HUES48 (cell line): ENCODE results near the gene IL6R.

Experiments
- H3K27ac ChIP-seq: one replicate; pipeline ENCODE4 v1.7.0; 2013; ENCODE audit warnings: low read depth, low read length, inconsistent platforms
- H3K27me3 ChIP-seq: 2 replicates; pipeline ENCODE4 v1.6.1; 2013; ENCODE audit warnings: mild to moderate bottlenecking, low read length; ENCODE audit not compliant: control insufficient read depth, insufficient read depth
- H3K36me3 ChIP-seq: 2 replicates; pipeline ENCODE4 v1.6.1; 2013; ENCODE audit warnings: low read length; ENCODE audit not compliant: control insufficient read depth, insufficient read depth
- H3K4me1 ChIP-seq: 2 replicates; pipeline ENCODE4 v1.6.1; 2013; ENCODE audit warnings: mild to moderate bottlenecking, low read length; ENCODE audit not compliant: control insufficient read depth, insufficient read depth
- H3K4me3 ChIP-seq: 2 replicates; pipeline ENCODE4 v1.5.1; 2013; ENCODE audit warnings: mild to moderate bottlenecking, low read depth, low read length
- H3K9ac ChIP-seq: 2 replicates; pipeline ENCODE4 v1.6.1; 2013; ENCODE audit warnings: mild to moderate bottlenecking, low read depth, low read length, moderate library complexity
- H3K9me3 ChIP-seq: 2 replicates; pipeline ENCODE4 v1.6.1; 2013; ENCODE audit warnings: low read length; ENCODE audit not compliant: control insufficient read depth, insufficient read depth

IL6R gene

DNA sequence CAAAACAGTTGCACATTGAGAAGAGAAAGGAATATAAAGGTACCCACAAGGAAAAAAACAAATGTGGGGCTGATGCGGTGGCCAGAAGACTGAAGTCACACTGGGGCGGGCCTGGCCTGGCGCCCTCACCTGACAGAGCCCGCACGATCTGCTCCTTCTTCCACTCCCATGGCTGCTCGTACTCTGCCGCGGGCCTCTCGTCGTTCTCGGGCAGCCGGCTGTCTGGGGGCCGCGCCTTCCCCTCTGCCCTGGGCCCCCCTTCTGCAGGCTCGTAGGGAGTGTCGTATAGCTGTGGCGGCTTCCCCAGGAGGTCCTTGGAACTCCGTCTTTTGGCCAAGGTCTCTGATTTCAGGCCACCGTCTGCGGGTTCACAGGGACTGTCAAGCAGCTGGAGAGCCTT lies 83.8 kb downstream of the IL6R start:
- no peaks in the 10 kb centered on the region for H3K27me3 ChIP-seq
- H3K4me3 ChIP-seq, result no peak overlapping the region
- H3K36me3 ChIP-seq, result no peaks in the 10 kb centered on the region
- H3K9ac ChIP-seq, result no peak overlapping the region
- H3K4me1 ChIP-seq, result no peaks in the 10 kb centered on the region
- no peak overlapping the region for H3K27ac ChIP-seq
- no peaks in the 10 kb centered on the region for H3K9me3 ChIP-seq

DNA sequence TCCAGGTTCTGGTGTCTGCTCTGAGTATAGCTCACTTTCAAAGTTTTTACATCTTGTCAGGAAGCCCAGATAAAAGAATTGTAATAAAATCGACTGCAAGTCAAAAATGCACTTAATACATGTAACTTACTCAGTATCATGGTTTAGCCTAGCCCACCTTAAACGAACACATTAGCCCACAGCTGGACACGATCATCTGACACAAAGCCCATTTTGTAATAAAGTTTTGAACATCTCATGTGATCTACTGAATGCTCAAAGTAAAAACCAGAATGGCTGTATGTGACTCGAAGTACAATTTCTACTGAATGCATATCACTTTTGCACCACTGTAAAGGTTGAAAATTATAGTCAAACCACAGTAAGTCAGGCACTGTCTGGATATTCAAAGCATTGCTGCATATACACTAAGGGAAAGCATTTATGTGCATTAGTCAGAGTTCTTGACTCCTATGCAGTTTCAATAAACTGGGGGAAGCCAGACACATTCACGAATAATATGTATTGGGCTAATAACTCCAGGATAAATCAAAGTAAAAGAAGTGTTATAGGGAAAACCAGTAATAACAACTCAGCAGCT lies 84.6 kb downstream of the IL6R start:
- Histone ChIP-seq H3K9ac (no peak overlapping the region), H3K4me1 (no peaks in the 10 kb centered on the region), H3K9me3 (no peaks in the 10 kb centered on the region), H3K27me3 (no peaks in the 10 kb centered on the region), H3K36me3 (no peaks in the 10 kb centered on the region), H3K4me3 (no peak overlapping the region), H3K27ac (no peak overlapping the region)

DNA sequence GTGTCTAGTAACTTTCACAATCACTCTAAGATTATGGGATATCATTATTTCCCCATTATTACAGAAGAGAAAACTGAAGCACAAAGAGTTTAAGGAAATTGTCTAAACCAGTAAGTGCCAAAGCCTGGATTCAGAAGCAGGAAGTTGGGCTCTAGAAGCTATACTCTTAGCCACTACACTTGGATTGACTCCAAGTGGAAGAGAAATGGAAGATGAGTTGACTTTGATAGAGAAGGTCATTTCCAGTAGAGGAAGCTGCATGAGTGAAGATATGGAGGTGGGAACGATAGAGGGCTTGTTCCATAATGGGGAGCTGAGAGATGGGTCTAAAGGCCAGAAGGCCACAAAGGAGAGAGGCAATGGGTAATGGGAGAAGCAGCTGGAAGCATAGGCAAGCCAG lies 85.2 kb downstream of the IL6R start:
- H3K9me3 ChIP-seq, result no peaks in the 10 kb centered on the region
- H3K4me1 ChIP-seq, result no peaks in the 10 kb centered on the region
- H3K27ac ChIP-seq, result no peak overlapping the region
- no peak overlapping the region for H3K4me3 ChIP-seq
- H3K27me3 ChIP-seq, result no peaks in the 10 kb centered on the region
- H3K9ac ChIP-seq, result no peak overlapping the region
- no peaks in the 10 kb centered on the region for H3K36me3 ChIP-seq

DNA sequence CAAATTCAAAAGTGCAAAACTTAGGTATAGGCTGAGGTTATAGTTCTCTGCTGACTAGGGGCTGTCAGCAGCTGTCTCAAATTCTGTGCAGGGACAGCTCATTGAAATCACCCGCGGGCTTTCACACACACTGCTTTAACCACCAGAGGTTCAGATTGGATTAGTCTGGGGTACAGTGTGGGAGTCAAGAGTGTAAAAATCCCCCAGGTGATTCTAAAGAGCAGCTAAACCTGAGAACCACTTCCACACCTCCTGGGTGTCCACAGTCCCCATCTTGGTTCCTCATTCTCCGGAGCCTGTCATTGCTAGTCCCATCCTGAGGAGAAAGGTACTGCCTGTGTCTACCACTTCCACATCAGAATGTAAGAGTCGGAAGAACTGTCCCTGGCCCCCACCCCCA lies 87.0 kb downstream of the IL6R start:
- no peak overlapping the region for H3K27ac ChIP-seq

DNA sequence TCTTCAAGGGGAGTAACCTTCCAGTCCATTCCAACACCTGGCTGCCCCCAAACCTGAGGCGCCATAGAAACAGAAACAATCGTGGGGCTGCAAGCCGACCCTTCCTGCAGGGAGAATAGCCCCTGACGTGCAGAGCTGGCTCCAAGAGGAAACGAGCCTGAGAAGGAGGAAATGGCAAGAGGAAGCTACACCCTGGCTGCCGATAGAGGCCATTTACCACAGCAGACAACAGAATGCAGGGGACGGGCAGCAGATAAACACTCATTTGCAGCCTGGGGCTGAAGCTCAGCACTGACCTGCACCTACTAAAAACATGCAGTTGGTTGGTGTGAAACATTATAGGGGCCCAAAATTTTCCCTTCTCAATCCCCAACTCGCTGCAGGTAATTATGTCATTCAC lies 88.1 kb downstream of the IL6R start:
- Histone ChIP-seq H3K27me3 (no peaks in the 10 kb centered on the region), H3K36me3 (no peaks in the 10 kb centered on the region), H3K9me3 (no peaks in the 10 kb centered on the region), H3K9ac (no peak overlapping the region), H3K27ac (no peak overlapping the region), H3K4me1 (no peaks in the 10 kb centered on the region), H3K4me3 (no peak overlapping the region)

More for the DNA sequence above, 87.0 kb downstream of the IL6R start:
- H3K27me3 ChIP-seq, result no peaks in the 10 kb centered on the region
- H3K36me3 ChIP-seq, result no peaks in the 10 kb centered on the region
- H3K9ac ChIP-seq, result no peak overlapping the region
- no peaks in the 10 kb centered on the region for H3K4me1 ChIP-seq
- no peak overlapping the region for H3K4me3 ChIP-seq
- H3K9me3 ChIP-seq, result no peaks in the 10 kb centered on the region

DNA sequence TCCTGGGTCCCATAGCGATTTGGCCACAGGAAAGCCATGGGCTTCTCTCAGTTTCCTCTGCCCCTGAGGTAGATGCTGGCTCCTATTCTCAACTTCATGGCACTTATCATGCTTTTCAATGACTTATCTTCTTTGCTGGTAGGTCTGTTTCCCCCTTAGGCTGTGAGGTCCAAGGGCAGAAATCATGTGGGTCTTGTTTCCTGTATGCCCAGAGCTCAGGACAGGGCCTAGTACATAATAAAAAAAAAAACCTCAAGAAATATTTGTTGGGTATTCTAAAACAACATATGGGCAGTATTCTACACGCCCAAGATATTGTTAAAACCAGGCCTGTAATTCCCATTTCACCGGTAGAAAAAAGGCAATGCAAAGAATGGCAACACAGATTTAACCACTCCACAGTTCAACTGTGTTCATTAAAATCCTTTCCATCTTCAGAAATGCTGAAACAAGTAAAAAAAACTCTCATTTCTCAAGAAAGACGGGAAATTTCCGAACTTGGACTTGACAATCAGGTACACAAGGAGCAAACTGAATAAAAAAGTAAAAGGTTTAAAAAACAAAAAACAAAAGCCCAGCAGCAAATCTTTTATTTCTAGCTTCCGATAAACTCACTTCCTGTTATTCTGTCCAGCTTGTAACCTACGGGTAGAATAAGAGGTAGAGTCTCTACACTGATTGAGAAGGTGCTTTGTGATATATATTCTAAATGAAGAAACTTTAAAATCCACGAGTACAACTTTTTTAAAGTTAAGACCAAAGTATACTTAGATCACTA lies 90.5 kb downstream of the IL6R start:
- no peak overlapping the region for H3K27ac ChIP-seq
- no peaks in the 10 kb centered on the region for H3K9me3 ChIP-seq
- no peak overlapping the region for H3K4me3 ChIP-seq
- no peaks in the 10 kb centered on the region for H3K36me3 ChIP-seq
- H3K4me1 ChIP-seq, result no peaks in the 10 kb centered on the region
- H3K9ac ChIP-seq, result no peak overlapping the region
- H3K27me3 ChIP-seq, result peaks cover 20% of the 10 kb centered on the region

DNA sequence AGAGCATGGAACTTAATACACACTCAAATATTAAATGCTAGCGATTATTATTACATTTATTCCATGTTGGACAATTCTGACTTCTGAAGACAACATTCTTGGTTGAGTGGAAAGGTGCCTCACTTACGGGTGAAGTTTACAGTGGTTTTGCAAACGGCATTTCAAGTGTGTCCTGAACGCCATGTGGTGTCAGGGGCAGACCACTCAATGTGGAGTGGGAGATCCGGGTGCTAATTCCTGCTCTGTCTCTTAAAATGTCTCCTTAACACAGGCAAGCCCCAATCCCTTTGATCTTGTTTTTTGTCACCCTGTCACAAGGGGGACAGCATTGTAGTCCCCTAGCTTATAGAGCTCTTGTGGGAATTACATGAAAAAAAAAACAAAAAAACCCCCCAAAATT lies 91.2 kb downstream of the IL6R start:
- Histone ChIP-seq H3K27ac (no peak overlapping the region), H3K27me3 (peaks cover 27% of the 10 kb centered on the region), H3K9ac (no peak overlapping the region), H3K4me3 (no peak overlapping the region), H3K4me1 (no peaks in the 10 kb centered on the region), H3K9me3 (no peaks in the 10 kb centered on the region), H3K36me3 (no peaks in the 10 kb centered on the region)

DNA sequence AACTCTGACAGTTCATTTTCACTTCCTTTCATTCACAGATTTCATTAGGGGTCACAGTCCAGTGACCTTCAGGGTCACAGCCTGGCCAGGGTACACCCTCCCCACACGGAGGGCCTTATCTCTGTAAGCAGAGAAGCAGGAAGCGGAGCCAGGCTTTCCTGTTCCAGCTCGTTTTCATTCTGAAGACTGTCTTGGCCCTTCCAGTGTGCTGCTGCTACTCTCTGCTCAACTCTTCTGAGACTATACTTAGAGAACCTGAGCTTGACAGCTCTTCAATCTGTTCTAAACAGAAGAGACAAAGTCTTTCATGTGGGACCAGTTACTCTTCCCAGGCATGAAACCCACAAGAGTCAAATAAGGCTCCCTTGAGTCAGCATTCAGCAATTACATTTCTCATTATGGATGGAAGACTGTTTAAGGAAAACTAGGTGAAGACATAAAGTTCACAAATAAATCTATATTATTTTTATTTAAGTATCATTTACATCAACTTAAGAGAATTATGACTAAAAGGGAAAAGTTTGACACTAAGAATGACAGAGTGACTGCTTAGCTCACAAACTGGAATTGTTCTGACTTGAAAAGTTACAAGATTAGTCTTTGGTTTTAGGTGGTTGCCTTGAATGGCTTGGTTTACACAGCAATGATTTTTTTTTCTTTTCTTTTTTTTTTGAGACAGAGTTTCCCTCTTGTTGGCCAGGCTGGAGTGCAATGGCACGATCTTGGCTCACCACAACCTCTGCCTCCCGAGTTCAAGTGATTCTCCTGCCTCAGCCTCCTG lies 92.1 kb downstream of the IL6R start:
- Histone ChIP-seq H3K27ac (no peak overlapping the region), H3K4me1 (no peaks in the 10 kb centered on the region), H3K9me3 (no peaks in the 10 kb centered on the region), H3K27me3 (peaks cover 35% of the 10 kb centered on the region), H3K9ac (no peak overlapping the region), H3K36me3 (no peaks in the 10 kb centered on the region), H3K4me3 (no peak overlapping the region)

DNA sequence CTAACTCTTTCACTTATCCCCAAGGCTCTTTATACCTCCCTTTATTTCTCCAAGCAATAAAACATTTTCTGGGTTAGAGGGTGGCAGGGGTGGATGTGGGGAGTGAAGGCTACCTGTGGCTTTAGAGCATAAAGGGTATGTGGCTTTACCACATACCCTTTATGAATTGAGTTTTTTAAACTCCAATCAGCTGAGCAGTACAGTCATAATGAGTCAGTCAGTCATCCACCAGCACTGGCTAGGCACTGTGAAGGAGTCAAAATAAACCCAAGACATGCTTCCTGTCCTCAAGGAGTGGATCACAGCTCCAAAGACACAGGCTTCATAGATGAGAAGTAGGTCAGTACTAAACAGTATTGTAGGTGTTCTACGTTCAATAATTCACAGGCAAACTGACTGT lies 94.3 kb downstream of the IL6R start:
- Histone ChIP-seq H3K27me3 (peaks cover 58% of the 10 kb centered on the region), H3K9me3 (no peaks in the 10 kb centered on the region), H3K36me3 (no peaks in the 10 kb centered on the region), H3K4me3 (no peak overlapping the region), H3K4me1 (no peaks in the 10 kb centered on the region), H3K9ac (no peak overlapping the region), H3K27ac (no peak overlapping the region)

DNA sequence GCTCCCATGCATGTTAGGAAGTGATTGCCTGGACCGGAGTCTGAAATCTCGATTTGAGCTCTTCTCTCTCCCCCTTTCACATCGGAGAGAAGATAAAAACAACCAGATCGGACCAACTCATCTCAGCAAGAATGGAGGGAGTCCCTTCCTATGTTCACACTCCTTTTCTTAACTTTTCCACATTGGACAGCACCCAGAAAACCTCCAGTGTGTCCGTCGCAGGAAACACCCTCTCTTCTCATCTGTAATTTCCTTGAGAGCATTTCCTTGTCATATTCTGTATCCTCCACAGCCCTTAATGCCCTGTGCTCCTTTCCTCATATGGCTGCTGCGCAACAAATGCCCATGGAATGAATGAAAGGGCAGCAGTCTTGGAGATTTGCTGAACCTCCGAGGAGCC lies 95.4 kb downstream of the IL6R start:
- no peaks in the 10 kb centered on the region for H3K36me3 ChIP-seq
- peaks cover 68% of the 10 kb centered on the region for H3K27me3 ChIP-seq
- H3K9ac ChIP-seq, result no peak overlapping the region
- no peaks in the 10 kb centered on the region for H3K9me3 ChIP-seq
- no peak overlapping the region for H3K4me3 ChIP-seq
- no peak overlapping the region for H3K27ac ChIP-seq
- H3K4me1 ChIP-seq, result no peaks in the 10 kb centered on the region

DNA sequence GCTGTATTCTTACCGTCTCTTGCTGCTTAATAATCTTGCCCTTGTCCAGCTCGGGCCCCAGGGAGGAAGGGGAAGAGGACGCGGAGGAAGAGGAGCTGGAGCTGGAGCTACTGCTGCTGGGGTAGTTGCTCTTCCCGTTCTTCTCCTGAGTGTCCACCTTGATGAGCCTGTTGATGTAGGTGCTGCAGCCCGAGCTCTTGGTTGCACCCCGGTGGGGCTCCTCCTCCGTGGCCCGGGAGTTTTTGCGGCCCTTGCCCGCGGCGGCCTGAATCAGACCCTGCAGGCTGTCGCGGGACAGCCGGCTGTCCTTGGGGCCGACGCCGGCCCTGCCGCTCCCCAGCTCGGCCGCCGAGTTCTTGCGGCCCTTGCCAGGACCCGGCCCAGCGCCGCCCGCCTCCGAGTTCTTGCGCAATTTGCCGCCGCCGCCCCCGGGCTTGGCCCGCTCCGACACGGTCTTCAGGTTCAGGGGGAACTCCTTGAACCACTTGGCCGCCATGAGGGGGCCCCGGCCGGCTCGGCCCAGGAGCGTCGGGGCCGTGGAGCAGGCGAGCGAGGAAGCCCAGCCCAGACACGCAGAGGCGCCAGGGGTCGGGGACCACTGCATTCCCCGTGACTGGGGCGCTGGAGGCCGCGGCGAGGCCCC lies 96.4 kb downstream of the IL6R start:
- H3K9me3 ChIP-seq, result no peaks in the 10 kb centered on the region
- no peaks in the 10 kb centered on the region for H3K36me3 ChIP-seq
- no peak overlapping the region for H3K9ac ChIP-seq
- peak overlapping the region; percentile 50; the same call in 1 of the 2 replicates for H3K4me3 ChIP-seq
- no peak overlapping the region for H3K27ac ChIP-seq
- H3K4me1 ChIP-seq, result no peaks in the 10 kb centered on the region
- H3K27me3 ChIP-seq, result peaks cover 72% of the 10 kb centered on the region
